ENCODE data around the gene RUVBL1.

Gene RUVBL1

DNA sequence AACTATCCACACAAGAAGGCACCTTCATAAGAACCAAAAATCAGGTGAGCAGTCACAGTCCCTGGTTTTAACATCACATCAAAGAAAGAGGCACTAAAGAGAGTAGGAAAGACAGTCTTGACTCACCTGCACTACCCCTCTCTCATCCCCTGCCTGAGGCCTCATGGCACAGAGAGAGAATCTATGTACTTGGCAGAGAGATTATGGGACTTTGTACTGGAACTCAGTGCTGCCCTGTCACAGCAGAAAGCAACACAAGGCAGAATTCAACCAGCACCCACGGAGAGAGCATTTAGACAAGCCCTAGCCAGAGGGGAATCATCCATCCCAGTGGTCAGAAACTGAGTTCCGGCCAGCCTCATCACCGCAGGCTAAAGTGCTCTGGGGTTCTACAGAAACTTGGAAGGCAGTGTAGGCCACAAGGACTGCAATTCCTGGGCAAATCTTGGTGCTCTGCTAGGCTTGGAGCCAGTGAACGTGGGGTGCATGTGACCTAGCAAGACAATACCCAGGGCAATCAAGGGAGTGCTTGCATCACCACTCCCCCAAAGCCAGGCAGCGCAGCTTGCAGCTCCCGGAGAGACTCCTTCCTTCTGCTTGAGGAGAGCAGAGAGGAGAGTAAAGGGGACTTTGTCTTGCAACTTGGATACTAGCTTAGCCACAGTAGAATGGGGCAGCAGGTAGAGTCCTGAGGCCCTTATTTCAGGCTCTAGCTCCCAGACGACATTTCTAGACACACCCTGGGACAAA, 8.5 kb upstream of the RUVBL1 start:
- DNase-seq, result no peak

DNA sequence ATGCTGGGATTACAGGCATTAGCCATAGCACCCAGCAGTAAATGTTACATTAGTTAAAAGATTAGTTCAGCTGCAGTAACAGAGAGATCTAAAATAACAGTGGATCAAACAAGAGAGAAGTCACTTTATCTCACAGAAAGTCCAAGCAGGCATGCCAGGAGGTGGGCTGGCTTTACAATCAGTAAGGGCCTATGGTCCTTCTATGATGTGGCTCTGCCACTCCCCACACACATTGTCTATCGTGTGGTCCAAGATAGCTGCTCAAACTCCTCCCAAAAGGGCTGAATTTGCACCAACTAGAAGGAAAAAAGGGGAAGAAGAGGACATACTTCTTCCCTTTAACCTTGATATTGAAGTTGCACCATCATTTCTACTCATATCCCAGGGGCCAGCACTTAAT, 4.6 kb upstream of the RUVBL1 start:
- DNase-seq, result no peak

DNA sequence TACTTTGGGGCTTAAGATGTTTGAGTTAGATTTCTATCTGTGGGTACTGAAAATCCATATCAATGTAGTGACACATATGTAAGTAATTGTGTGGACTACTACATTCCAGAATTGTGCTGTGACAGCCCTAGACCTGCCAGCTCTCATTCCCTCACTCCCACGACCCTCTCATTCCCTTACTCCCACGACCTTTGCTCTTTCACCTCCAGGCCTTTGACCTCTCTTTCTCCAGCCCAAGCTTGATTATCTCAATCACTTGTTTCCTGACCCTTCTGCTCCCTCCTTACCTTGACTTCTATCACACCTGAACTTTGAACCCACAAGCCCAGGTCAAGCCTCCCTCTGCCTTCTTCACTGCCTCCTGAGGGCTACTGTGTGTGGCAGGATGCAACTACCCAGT, 3.6 kb upstream of the RUVBL1 start:
- no peak for DNase-seq

- DNase-seq, result no peak
Observed at GRCh38 chr3:128123156-128123537, 465 bp downstream of the RUVBL1 start.

GRCh38 chr3:128122013-128122412, 1.6 kb downstream of the RUVBL1 start:
- no peak for DNase-seq

GRCh38 chr3:128113817-128114794, 9.5 kb downstream of the RUVBL1 start:
- no peak for DNase-seq

GRCh38 chr3:128112357-128112968, 11.1 kb downstream of the RUVBL1 start:
- no peak for DNase-seq

DNA sequence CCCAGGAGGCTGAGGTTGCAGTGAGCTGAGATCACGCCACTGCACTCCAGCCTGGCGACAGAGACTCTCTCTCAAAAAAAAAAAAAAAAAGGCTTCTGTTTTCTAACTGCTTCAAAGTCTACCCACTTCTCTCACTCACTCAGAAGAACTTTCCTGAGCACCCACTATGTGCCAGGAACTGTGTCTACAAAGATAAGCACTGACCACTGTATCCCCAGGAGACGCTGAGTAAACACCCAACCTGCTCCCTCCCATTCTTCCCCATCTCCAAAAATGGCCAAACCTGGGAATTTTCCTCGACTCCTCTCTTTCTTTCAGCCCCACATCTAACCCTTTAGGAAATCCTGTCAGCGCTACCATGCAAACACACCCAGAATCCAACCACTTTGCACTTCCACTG, 12.5 kb downstream of the RUVBL1 start:
- DNase-seq, result no peak

GRCh38 chr3:128107834-128108233, 15.8 kb downstream of the RUVBL1 start:
- no peak for DNase-seq

GRCh38 chr3:128103136-128103676, 20.4 kb downstream of the RUVBL1 start:
- no peak for DNase-seq

DNA sequence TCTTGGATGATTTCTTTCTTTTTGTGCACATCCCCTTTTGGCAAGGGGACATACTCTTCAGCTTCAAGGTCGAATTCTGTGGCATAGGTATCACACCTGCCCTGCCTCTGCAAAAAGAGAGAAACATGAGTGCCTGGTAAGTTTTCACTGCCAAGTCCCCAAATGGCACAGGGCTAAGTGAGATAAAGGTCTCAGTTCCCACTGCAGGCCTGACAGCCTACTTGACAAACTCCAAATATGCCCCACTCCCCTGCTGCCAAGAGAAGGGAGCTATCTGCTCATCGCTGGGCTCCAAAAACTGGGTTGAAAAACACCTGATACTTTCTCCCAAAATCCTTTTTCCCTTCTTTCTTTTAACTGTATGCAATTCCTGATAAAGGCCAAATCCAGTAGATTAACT, 23.0 kb downstream of the RUVBL1 start:
- DNase-seq, result no peak

DNA sequence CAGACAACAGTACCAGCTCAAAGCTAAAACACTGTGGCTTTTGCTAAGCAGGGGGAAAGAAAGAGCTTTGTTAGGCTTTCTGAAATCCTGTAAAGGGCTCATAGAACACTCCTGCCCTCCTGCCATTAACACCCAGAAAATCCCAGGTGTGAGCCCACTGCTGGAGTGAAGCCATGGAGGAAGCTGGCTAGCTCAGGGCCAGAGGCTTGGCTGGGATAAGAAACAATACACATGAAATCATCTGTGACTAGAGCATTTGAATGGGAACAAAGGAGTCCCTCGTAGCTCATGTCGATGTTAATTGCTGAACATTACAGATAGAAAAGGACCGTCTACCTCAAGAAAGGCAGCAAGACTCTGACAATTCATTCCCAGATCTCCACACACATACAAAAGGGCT, 23.5 kb downstream of the RUVBL1 start:
- DNase-seq, result no peak

DNA sequence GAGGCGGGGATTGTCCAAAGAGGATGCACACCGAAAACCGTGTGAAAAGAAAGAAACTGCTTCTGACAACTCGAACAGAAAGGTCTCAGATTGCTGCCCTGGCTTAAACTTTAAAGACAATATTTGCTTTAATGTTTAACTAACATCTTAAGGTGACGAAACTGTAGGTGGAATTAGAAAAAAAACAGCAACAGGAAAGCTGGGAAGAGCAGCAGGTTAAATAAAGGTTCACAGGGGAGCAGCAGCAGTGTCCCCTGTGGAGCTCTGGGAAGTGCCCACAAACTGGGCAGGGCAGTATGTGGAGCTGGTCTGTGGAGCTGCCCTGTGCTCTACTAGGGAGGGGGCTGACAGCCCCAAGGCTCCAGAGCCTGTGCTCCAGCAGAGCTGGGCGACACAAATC, 25.4 kb downstream of the RUVBL1 start:
- DNase-seq, result no peak

GRCh38 chr3:128095222-128095703, 28.3 kb downstream of the RUVBL1 start:
- DNase-seq, result peak; percentile 87

DNA sequence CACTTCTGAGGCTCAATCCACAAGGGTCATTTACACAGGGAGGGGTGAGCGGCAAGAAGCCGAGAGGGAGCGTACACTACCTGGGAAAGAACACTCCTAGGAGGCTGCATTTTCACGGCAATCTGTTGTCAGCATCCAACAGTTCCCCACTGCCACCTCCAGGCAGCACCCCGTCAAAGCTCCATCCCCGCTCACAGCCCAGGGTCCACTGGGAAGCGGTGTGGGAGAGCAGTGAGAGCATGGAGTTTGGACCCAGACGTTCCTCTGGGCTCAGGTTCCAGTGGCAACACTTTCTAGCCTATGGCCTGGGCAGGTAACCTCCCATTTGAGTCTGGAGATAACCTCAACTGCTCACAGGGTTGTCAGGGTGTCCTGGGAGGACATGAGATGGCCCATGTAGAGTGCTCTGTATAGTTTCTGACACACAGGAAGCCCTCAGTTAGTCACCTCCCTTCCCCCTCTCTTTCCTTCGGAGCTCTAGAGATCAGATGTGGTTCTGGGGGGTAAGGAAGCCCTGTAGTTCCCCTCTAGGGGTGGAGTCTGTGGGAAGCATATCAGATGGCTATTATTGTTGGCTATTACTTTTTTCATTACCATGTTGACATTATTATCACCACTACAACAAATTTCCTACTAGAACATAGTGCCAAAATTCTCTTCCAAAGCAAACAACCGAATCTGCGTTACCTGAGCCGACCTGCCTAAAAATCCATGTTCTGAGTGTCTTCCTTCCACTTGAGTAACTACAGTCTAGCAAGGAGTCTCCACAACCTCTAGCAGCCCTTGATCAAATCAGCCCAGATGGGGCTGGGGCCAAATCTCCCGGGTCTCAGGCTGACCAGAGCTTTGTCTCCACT, 29.1 kb downstream of the RUVBL1 start:
- DNase-seq, result no peak

GRCh38 chr3:128091586-128091985, 32.0 kb downstream of the RUVBL1 start:
- no peak for DNase-seq

DNA sequence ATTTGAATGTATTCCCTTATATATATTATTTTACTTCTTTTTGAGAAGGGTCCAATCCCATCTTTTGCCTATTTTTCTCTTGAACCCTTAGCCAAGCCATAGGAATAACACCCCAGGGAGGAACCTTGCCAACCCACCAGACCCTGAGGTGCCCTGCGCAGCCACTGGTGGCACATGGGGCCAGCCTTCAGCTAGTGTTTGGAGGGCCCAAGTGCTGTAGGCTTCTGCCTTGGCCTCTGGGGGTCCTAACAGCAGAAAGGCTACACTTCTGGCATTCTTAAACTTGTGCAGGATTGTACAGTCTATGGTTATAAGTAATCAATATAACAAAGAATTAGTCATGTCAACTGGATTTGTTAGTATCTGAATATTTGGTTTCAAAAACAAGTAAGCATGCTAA, 34.5 kb downstream of the RUVBL1 start:
- DNase-seq, result no peak

- DNase-seq, result no peak
Observed at GRCh38 chr3:128084675-128085021, 39.0 kb downstream of the RUVBL1 start.

DNA sequence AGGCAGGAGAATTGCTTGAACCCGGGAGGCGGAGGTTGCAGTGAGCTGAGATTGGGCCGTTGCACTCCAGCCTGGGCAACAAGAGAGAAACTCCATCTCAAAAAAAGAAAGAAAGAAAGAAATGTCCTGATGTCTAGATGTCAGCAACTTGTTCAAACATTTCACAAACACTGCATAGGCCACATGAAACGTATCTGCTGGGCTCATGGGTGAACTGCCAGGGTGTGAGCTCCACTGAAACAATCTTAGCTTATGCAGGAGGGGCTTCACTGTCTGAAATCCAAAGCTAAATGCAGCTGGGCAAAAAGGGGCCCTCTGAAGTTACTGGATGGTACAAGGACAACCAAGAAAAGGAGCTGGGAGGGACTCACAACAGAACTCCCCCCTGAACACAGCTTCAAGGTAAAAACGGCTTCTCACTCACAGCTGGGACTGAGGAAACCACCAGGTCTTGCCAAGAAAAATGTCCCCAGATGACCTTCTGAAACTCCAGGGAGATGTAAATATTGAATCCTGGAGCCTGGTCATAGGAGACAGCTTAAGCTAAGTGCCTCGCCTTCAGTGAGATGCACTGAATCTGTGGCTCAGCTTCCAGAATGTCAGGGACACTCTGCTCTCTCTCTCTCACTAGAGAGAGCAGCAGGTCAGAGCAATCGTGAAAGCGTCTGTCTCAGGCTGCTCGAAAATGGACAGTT, 39.5 kb downstream of the RUVBL1 start:
- DNase-seq, result peak; percentile 51

DNA sequence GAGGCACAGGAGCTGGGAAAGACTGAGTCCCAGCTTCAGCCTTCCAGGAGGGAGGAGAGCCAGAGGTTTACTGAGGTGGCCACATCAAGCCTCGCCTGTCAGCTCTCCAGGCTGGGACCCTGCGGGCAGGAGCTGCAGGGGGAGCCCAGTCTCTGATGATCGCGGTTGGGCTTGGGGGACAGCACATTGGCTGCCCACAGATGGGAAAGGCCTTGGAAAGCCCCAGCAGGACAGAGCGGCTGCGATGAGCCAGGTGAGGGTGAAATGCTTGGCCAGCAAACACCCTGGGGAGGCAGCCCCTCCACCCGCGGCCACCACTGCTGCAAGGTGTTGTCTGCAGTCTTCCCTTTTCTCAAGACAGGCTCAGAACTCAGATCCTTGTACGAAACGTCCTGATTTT, 40.2 kb downstream of the RUVBL1 start:
- no peak for DNase-seq

- DNase-seq, result no peak
Observed at GRCh38 chr3:128082546-128082945, 41.1 kb downstream of the RUVBL1 start.

DNA sequence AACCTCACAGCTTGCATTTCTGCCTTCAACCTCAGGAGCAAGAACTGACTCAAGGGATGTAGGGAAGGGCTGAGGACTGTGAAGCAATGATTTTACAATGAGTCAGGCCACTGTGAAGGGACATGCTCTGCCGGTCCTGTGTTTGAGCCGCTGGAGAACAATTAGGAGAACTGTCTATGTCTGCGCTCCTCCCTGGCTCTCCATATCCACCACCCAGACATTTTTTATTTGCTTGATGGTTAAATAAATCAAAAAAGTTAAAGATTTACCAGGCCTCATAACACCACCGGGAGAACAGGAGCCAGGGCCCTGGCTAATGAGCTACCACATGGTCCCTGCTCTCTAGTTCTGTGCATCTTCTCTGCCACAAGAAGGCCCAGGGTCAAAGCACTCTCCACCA, 41.8 kb downstream of the RUVBL1 start:
- no peak for DNase-seq

Measured in DMS 273 treated with DMSO at 0.1 percent for 48 hours (cell line).